Left kidney (tissue), 2 donors: Measurements from ENCODE around the gene UIMC1. TPM values are rescaled to one million over a fixed set of nuclear protein-coding genes. Genes with fewer than 3 reads are reported as not detected.

Source experiments
- DNase-seq: peaks from one replicate; pipeline ENCODE4 v3.0.0-alpha.2; 2013
- polyA plus RNA-seq: library from polyadenylated mRNA; unstranded; fragments of 120-200 nt; gene quantifications from one replicate; pipeline ENCODE4 v1.2.1, GENCODE V29; 2013; ENCODE audit not compliant: insufficient read length

Gene UIMC1
- polyA plus RNA-seq, 1 donor: 50.0 TPM

- no peak for DNase-seq
Measured at GRCh38 chr5:176902911-176903664, 103.5 kb downstream of the UIMC1 start.

GRCh38 chr5:176902102-176902814, 104.3 kb downstream of the UIMC1 start:
- no peak for DNase-seq

GRCh38 chr5:176901260-176902101, 105.1 kb downstream of the UIMC1 start:
- DNase-seq: no peak

GRCh38 chr5:176900780-176901204, 105.8 kb downstream of the UIMC1 start:
- DNase-seq: no peak

GRCh38 chr5:176899946-176900779, 106.4 kb downstream of the UIMC1 start:
- DNase-seq: no peak

- DNase-seq: no peak
Measured at GRCh38 chr5:176899296-176899891, 107.2 kb downstream of the UIMC1 start, which contains the start of gene HK3. HK3 (minus strand) TSS chr5:176899346; CDS start chr5:176896159, 3,187 bp downstream.

- no peak for DNase-seq
Measured at GRCh38 chr5:176897263-176897662, 109.3 kb downstream of the UIMC1 start.

GRCh38 chr5:176895831-176896230, 110.7 kb downstream of the UIMC1 start:
- DNase-seq: no peak

GRCh38 chr5:176894298-176894697, 112.3 kb downstream of the UIMC1 start:
- no peak for DNase-seq

- DNase-seq: no peak
Measured at GRCh38 chr5:176892663-176893062, 113.9 kb downstream of the UIMC1 start.

GRCh38 chr5:176891331-176891958, 115.1 kb downstream of the UIMC1 start:
- no peak for DNase-seq

GRCh38 chr5:176890455-176891330, 115.9 kb downstream of the UIMC1 start:
- DNase-seq: no peak

GRCh38 chr5:176889321-176890280, 117.0 kb downstream of the UIMC1 start:
- DNase-seq: no peak

- no peak for DNase-seq
Measured at GRCh38 chr5:176888865-176889165, 117.8 kb downstream of the UIMC1 start.

- no peak for DNase-seq
Measured at GRCh38 chr5:176888016-176888864, 118.3 kb downstream of the UIMC1 start.

- DNase-seq: no peak
Measured at GRCh38 chr5:176887252-176887849, 119.2 kb downstream of the UIMC1 start.
